ENCODE results near the gene CHST3.
"Not testable (repeated sequence)": the region's sequence is repeated elsewhere in the genome, so short reads cannot be mapped to it uniquely, and the experiment has no call there.

CHST3 gene

DNA sequence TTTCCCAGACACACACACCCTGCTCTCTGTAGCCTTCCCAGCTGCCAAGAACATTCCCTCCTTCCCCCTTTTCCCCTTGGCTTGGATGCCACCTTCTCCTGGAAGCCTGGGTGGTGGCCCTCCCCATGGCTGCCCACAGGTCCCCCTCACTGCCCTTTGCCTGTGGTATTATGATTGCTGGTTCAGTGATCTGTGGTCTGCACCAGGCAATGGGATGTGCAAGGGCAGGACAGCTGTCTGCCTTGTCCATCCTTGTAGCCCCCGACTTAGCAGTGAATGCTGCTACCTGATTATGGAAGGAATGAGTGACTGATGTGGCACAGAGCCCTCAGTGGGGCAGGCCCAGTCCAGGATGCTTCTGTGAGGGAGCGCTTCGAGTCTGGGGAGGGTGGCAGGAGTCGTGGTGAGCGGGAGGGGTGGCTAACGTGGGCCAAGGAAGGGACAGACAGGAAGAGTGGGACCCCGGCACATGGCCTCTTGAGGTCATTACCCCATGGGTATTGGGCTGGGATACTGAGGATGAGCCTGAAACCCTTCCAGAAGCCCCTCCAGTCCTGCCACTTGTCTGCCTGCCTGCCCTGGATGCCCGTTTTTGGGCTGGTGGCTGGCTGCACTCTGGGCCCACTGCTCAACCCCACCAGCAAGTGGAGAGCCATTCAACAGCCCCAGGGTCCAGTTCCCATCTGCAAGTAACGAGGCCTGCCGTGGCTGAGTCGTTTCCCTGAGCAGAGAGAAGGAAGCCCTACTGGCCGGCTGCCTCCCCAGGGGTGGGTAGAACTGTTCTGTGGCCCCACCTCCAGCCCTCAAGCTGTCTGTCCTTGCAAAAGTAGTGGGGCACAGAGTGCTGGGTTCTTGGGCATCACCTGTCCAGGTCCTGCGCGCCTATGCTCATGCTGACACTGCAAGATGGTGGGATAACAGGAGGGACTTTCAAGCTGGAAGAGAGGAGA is 8.8 kb downstream of the CHST3 start:
- DNase-seq (ENCODE audit: low read depth), result no peak

DNA sequence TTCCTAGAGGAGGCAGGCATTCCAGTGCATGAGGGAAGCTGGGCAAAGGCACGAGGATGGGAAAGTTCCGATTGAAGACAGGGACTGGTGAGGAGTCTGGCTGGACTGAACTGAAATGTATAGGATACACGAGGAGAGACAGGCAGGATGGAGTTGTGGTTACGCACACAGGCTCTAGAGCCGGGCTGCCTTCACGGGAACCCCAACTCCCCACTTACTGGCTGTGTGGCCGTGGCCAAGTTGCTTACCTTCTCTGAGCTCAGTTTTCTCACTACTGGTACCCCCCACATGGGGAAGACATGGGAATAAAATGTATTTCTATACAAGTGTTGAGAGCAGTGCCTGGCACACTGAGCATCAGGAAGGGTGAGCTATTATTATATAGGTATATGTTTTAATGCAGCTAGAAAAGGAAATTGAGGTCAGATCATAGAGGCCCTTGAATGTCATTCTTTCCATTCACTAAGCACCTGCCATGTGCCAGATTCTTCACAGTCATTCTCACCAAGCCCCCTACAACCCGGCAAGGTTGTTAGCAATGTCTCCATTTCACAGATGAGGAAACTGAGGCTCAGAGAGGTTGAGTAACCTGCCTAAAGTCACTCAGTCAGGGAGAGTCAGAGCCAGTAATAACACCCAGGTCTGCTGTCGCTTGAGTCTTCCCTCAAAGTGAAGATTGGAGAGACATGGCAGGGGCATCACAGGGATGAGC is 9.7 kb downstream of the CHST3 start:
- no peak for DNase-seq (ENCODE audit: low read depth)

DNA sequence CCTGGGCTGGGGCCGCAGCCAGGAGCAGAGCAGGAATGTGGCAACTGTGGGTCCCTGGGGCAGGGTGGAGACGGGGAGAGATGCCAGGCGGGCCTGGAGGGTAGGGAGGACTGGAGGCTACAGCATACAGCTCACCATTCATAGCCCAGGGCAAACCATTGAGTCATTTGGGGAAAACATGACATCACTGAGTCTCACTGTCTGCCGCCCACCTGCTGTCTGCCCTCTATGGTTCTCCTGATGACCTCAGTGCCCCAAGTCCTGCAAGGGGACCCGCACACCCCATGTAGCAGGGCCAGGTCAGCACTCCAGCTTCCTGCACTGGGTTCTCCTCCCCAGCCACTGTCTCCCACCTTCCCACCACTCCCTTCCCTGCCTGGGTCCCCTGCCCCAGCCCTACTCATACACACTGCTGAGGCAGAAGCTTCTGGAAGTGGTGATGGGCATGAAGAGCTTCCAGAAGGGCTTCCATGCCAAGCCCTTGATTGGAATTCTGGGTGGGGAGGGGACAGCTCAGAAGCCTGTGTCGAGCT is 10.4 kb downstream of the CHST3 start:
- peak; percentile 89 for DNase-seq (ENCODE audit: low read depth)

DNA sequence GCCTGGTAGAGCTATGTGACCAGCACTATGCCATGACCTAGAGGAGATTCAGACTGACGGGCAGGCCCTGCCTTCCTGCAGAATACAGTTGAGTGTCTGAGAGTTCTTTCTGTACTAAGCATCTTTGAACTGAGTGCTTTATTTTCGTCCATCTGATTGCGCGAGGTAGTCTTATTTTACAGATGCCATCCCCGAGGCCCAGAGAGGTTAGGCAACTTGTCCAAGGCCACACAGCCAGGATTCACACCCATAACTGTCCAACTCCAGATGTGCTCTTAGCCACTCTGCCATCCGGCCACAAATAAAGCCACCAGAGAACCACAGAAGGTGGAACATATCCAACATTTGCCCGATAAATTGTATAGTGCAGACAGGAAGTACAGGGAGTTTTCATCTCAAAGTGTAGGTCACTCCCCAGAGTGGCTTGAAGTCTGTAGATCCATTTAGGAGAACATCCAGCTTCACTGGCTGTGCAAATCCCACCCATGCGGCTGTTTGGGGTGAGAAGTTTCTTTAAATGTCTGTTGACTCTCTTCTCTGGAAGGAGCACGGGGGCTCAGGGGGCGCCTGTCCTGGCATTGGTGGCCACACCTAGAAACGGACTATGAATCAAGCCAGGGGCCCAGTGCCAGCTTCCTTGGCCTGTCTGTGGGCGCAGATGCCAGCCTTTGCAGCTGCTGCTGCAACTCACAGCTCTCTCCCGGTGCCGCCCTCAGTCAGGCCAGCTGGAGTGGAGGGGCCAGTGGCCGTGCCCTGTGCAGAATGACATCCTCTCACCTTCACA is 11.1 kb downstream of the CHST3 start:
- peak; percentile 52 for DNase-seq (ENCODE audit: low read depth)

DNA sequence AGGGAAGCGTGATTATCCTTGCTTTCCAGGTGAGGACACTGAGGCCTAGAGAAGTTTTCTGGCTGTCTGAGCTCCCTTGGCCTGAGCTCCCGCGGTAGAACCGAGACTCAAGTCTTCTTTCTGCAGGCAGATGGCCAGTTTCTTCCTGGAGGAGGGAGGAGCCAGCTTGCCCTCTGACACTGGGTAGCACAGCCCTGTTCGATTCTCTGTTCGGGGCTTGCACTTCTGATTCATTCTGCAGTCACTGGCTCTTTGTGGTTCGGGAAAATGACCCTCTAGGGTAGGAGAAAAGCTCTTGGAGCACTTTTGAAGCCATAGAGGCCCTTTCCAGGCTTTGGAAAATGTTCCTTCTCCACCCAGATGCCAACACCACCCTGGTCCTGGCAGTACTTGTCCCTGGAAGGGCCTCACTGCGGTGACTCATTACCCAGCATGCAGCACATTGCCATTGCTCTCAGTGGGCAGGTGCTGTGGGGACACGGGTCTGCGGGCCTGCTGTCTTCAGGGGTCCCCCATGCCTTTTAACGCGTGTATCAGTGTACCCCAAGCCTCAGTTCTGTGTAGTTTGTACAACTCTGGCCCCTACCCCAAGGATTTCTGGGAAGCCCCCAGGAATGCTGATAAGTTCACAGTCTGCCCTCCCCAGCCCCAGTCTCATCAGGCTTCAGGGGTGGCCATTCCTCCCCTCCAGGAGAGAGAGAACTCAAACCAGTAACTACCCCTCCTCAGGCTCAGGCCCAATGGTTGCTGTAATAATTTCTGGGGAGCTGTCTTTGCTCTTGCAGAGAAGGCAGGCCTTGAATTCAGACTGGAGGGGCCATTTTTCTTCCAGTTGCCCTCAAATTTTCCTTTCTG is 11.9 kb downstream of the CHST3 start:
- DNase-seq (ENCODE audit: low read depth), result peak; percentile 55

DNA sequence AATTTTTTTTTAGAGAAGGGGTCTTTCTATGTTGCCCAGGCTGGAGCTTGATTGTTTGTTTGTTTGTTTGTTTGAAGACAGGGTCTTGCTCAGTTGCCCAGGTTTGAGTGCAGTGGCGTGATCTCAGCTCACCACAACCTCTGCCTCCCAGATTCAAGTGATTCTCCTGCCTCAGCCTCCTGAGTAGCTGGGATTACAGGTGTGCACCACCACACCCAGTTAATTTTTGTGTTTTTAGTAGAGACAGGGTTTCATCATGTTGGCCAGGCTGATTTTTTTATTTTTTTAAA is 13.4 kb downstream of the CHST3 start:
- not testable (repeated sequence) for DNase-seq (ENCODE audit: low read depth)

DNA sequence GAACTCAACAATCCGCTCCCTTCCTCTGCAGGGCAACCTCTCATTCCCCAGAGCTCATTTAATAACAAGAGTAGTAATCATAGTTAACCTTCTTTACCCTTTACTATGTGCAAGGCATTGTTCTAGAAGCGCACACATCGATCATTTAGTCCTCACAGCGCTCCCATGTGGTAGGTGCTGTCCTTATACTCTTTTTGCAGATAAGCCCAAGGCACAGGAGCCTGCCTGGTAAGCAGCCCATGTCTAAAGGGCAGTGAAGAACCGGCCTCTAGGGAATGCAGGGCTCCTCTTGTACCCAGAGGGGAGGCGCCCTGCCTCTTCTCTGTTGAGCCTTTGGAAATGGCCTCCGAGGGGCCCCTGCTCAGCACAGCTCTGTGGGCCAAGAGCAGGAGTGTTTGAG is 14.3 kb downstream of the CHST3 start:
- DNase-seq (ENCODE audit: low read depth), result no peak

DNA sequence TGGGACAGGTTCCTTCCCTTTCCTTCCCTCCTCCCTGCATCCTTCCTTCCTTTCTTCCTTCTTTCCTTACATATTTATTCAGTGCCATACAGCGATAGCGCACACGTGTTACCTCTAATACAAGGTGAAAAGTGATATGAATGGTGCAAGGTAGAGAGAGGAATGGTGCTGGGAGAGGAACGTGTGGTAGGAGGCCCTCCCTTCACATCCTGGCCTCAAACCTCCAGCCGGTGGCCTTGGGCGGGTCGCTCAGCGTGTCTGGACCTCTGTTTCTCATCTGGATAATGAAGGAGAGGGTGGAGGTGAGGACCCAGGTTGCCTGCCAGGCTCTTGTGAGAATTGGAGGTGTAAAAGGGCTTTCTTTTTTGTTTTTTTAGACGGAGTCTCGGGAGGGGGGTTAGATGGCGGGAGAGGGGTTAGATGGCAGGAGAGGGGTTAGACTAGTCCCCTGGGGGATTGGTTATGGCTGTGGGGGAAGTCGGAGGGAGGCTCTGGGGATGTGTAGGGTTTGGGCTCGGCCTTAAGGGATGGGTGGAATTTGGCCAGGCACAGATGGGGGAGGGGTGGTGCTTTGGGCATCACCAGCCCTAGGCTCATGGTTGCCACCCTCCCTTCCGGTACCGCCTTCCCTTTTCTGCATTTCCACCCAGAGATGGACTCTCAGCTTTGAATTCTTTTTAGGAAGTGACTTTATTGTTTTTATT is 14.9 kb downstream of the CHST3 start:
- no peak for DNase-seq (ENCODE audit: low read depth)

DNA sequence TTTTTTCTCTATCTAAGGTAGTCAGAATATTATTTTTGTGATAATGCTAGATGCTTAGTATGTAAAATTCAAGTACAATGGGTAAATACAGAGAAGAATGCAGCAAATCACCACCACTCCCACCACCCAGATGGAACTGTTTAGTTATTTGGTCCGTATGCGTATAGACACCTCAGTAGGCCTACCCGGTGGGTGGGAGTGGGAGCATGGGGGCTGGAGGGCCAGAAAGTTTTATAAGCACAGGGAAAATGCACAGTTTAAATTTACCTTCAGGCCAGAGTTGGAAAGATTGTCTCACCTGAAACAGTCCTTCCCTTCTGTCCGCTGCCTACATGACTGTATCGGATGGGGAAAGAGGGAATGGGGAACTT is 15.5 kb downstream of the CHST3 start:
- DNase-seq (ENCODE audit: low read depth), result no peak

DNA sequence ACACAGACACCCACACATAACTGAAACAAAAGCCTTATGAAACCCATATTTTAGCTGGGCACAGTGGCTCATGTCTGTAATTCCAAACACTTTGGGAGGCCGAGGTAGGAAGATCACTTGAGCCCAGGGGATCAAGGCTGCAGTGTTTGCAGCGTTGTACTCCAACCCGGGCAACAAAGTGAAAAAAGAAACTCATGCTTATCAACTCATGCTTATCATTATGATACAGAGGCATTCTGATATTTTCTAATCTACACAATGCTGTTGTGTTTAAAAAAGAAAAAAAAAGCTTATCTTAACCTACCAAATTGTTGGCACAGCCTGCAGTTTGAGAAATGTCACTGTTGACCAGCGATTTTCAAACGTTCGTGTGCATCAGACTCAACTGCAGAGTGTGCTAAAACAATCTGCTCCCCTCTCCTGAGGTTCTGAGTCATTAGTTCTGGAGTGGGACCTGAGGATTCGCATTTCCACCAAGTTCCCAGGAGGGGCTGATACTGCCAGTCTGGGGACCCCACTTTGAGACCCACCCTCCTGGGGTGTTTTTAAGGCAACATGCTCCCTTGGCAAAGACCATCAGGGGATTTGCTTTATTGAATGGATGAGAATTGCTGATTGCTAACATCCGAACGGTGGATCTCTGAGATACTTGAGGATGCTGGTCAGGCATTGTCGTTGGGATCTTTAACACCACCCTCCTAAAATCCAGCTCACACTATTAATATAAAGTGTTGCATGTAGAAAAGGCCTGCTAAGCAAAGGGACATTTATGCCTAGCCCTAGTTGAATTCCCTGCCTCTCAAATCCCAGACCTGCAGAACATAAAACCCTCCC is 16.2 kb downstream of the CHST3 start:
- no peak for DNase-seq (ENCODE audit: low read depth)

DNA sequence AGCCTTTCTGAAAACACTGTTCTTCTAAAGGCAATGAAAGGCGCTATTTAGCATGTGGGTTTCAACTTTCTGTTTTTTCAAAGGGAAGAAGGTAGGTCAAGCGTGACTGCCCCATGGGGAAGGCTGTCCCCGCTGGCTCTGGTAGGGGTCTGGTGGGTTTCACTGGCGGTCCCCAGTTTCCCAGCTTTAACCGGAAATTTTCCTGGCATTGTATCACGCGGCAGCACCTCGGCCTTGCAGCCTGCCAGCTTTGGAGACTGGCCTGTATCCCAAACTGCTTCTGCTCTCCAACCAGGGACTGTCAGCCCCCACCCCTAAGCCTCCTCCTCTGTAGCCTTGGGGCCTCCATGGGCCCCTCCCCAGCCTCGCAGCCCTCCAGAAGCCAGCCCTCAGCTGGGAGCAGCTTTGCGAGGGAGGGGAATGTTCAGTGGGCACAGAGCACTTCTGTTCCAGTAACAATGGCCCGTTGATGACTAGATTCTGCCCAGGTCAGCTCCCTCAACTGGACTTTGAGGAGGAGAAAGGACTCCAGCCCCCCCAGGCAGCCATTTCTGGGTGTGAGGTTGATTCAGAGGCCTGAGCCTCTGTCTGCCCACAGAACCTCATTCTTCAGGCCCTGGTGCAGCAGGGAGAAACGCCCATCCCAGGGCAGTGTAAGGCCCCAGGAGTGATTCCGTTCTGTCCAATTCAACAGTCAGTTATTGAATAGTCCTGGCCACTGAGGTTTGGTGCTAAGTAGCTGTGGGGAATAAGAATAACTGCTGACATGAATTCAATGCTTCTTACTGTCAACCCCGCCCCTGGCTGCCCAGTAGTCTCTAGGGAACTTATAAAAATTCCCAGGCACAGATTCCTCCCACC is 17.1 kb downstream of the CHST3 start:
- DNase-seq (ENCODE audit: low read depth), result no peak

DNA sequence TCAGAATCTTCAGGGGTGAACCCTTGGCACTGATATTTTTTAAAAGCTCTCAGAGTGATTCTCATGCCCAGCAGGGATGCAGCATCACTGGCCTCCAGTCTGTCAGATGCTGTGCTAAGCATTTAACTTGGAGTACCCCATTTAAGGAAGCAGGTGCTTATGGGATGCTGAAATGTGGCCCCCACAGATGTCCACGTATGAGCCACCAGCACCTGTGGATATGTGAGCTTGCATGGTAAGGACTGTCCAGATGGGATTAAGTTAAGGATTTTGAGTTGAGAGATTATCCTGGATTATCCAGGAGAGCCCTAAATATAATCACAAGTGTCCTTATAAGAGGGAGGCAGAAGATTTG is 17.7 kb downstream of the CHST3 start:
- no peak for DNase-seq (ENCODE audit: low read depth)

DNA sequence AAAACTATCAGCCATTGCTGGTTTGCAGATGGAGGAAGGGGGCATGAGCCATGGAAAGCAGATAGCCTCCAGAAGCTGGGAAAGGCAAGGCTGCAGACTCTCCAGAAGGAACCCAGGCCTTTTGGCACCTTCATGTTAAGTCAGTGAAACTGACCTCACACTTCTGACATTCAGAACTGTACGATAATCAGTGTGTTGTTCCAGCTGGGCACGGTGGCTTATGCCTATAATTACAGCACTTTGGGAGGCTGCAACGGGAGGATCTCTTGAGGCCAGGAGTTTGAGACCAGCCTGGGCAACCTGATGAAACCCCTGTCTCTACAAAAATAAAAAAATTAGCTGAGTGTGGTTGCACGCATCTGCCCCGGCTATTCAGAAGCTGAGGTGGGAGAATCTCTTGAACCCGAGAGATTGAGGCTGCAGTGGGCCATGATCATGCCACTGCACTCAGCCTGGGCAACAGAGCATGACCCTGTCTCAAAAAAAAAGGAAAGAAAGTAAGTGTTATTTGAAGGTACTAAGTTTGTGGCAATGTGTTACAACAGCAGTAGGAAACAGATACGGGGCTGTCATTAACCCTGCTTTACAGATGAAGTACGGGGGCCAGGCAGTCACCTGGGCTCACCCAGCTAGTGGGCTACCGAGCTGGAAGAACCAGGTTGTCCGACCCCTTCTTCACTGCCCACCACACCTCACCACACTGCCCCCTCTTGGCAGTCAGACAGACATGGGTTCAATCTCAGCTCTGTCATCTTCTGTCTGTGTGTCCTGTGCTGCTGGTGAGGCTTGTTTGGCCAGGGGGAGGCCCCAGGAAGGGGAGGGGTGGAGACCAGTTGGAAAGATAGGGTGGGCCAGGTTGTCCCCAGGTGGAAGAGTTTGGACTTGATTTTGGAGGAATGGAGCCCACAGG is 18.3 kb downstream of the CHST3 start:
- no peak for DNase-seq (ENCODE audit: low read depth)

DNA sequence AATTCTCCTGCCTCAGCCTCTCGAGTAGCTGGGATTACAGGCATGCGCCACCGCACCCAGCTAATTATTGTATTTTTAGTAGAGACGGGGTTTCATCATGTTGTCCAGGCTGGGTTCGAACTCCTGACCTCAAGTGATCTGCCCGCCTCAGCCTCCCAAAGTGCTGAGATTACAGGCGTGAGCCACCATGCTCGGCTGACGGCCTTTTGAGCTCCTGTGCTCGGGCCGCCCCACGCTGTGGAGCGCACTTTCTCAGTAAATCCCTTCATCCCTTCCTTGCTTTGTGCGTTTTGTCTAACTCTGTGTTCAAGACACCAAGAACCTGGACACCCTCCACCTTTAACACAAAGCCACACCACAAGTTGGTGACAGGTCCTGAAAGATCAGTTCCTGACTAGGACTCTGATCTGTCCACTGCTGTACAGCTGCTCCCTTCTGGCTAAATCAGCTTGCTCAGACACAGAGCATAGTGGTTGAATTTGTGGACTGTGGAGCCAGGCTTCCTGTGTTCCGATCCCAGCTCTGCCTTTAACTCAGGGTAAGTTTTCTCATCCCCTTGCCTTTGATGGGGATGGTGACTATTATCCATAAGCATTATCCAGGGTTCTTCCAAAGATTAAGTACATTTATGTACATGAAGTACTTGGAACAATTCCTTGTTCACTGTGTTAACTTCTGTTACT is 20.1 kb downstream of the CHST3 start:
- DNase-seq (ENCODE audit: low read depth), result no peak

DNA sequence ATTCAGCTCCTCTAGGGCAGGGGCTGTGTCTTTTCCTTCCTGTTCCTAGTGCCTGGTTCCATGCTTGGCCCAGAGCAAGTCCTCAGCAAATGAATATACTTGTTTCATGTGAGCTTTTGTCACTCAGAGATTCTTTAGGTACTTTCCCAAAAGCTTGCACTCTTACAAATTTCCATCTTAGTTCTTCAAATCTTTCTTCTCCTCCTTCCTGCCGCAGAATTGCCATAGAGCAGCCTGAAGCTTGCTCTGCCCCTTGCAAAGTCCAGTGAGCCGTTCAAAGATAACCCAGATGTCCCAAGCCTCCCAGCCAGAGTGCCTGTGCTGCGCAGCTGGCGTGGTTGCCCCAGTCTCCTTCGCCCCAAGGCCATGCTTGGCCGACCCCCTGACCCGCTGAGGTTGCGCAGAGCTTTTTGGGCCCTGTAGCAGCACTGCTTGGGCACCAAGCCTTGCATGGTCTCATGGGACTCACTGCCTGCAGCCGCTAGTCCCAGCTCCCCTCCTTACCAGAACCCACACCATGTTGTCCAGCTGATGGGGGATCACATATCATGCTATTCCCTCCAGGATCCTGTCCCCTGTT is 20.7 kb downstream of the CHST3 start:
- DNase-seq (ENCODE audit: low read depth), result peak; percentile 22

DNA sequence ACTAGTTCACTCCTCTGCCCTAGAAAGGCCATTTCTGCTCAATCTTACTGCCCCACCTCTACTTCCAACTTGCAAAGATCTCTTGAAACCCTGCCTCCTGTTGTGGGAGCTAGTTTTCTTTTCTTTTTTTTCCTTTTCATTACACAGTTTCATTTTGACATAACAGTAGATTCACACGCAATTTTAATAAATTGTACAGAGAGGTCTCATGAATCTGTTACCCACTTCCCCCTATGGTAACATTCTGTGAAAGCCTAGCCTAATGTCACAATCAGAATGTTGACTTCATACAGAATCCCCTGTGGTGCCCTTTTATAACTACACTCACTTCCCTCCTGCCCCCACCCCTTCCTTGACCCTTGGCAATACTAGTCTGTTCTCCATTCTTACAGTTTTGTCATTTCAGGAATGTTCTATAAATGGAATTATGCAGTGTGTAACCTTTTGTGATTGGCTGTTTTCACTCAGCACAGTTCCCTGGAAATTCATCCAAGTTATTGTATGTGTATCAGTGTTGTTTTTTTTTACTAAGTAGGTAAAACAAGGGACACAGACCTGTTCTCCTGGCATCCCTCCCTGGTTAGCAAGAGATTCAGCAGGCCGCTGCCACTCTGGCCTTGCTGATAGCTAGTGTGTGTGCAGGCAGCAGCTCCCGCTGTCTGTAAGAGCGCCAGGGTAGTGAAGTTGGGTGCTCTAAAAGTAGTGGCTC is 21.5 kb downstream of the CHST3 start:
- DNase-seq (ENCODE audit: low read depth), result peak; percentile 97
